GM18505 (cell line): Measurements from ENCODE around the gene ZBTB16.

Experiments used
- ATAC-seq: cut with Tn5 transposase; IDR thresholded peaks from one replicate; pipeline ENCODE4 v1.9.1; 2021; ENCODE audit not compliant: unreplicated experiment
- POLR2A ChIP-seq: IDR thresholded peaks from 4 replicates; pipeline ENCODE4 v1.6.1; 2011; ENCODE audit warnings: borderline replicate concordance; ENCODE audit not compliant: insufficient read depth, insufficient read length; ENCODE audit errors: extremely low read depth

ZBTB16 gene

GRCh38 chr11:114273071-114273470, 213.6 kb downstream of the ZBTB16 start:
- ATAC-seq = no peak
- TF ChIP-seq POLR2A = no peak

- ATAC-seq = no peak
- TF ChIP-seq POLR2A = no peak
Measured at GRCh38 chr11:114273890-114274635, 214.6 kb downstream of the ZBTB16 start.

- TF ChIP-seq POLR2A = no peak
- ATAC-seq = no peak
Measured at GRCh38 chr11:114274637-114275036, 215.1 kb downstream of the ZBTB16 start.

GRCh38 chr11:114275280-114275679, 215.8 kb downstream of the ZBTB16 start:
- ATAC-seq = no peak

GRCh38 chr11:114276077-114276476, 216.6 kb downstream of the ZBTB16 start:
- ATAC-seq = no peak
- TF ChIP-seq POLR2A = no peak

More at GRCh38 chr11:114275280-114275679, 215.8 kb downstream of the ZBTB16 start:
- TF ChIP-seq POLR2A = no peak

GRCh38 chr11:114277637-114278341, 218.3 kb downstream of the ZBTB16 start:
- ATAC-seq = no peak
- TF ChIP-seq POLR2A = no peak

GRCh38 chr11:114278342-114279065, 219.0 kb downstream of the ZBTB16 start:
- no peak for TF ChIP-seq POLR2A
- ATAC-seq = no peak

GRCh38 chr11:114279792-114280546, 220.5 kb downstream of the ZBTB16 start:
- no peak for TF ChIP-seq POLR2A
- ATAC-seq = no peak

GRCh38 chr11:114280696-114281095, 221.2 kb downstream of the ZBTB16 start:
- no peak for ATAC-seq
- TF ChIP-seq POLR2A = no peak

- no peak for ATAC-seq
- no peak for TF ChIP-seq POLR2A
Measured at GRCh38 chr11:114281388-114281956, 222.0 kb downstream of the ZBTB16 start.

GRCh38 chr11:114282488-114282887, 223.0 kb downstream of the ZBTB16 start:
- ATAC-seq = no peak
- no peak for TF ChIP-seq POLR2A

GRCh38 chr11:114283422-114283821, 223.9 kb downstream of the ZBTB16 start:
- no peak for ATAC-seq
- TF ChIP-seq POLR2A = no peak
